ENCODE data around the gene CRIP2.

DNA sequence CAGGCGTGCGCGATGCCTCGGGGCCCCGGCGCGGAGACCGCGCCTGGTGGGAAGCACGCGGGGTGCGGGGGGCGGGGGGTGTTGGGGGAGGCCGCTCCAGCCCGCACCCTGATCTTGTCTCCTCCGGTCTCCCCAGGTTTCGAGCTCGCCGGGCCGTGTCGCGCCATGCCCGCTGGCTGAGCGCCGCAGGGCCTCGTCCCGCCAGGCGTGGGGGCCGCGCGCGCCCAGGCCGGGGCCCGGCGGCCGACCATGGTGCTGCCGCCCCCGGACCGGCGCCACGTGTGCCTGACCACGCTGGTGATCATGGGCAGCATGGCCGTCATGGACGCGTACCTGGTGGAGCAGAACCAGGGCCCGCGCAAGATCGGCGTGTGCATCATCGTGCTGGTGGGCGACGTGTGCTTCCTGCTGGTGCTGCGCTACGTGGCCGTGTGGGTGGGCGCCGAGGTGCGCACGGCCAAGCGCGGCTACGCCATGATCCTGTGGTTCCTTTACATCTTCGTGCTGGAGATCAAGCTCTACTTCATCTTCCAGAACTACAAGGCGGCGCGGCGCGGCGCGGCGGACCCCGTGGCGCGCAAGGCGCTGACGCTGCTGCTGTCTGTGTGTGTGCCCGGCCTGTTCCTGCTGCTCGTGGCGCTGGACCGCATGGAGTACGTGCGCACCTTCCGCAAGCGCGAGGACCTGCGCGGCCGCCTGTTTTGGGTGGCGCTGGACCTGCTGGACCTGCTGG, 54.1 kb downstream of the CRIP2 start:
- TF ChIP-seq, protein P1, sequence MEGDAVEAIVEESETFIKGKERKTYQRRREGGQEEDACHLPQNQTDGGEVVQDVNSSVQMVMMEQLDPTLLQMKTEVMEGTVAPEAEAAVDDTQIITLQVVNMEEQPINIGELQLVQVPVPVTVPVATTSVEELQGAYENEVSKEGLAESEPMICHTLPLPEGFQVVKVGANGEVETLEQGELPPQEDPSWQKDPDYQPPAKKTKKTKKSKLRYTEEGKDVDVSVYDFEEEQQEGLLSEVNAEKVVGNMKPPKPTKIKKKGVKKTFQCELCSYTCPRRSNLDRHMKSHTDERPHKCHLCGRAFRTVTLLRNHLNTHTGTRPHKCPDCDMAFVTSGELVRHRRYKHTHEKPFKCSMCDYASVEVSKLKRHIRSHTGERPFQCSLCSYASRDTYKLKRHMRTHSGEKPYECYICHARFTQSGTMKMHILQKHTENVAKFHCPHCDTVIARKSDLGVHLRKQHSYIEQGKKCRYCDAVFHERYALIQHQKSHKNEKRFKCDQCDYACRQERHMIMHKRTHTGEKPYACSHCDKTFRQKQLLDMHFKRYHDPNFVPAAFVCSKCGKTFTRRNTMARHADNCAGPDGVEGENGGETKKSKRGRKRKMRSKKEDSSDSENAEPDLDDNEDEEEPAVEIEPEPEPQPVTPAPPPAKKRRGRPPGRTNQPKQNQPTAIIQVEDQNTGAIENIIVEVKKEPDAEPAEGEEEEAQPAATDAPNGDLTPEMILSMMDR (IDR thresholded peaks at IDR 0.05; ENCODE audit: borderline replicate concordance, extremely low read depth, low read length, poor library complexity, severe bottlenecking) = no peak
- TF ChIP-seq EZH2 (IDR thresholded peaks at IDR 0.05; ENCODE audit: borderline replicate concordance, low read depth, low read length, severe bottlenecking) = no peak
